GM21619 (cell line): Measurements from ENCODE around the gene CAB39L.
"Not testable (repeated sequence)": the region's sequence is repeated elsewhere in the genome, so short reads cannot be mapped to it uniquely, and the experiment has no call there.

Experiments used
- ATAC-seq: cut with Tn5 transposase; IDR thresholded peaks from one replicate; pipeline ENCODE4 v1.9.1; 2021; ENCODE audit not compliant: unreplicated experiment

Gene CAB39L

DNA sequence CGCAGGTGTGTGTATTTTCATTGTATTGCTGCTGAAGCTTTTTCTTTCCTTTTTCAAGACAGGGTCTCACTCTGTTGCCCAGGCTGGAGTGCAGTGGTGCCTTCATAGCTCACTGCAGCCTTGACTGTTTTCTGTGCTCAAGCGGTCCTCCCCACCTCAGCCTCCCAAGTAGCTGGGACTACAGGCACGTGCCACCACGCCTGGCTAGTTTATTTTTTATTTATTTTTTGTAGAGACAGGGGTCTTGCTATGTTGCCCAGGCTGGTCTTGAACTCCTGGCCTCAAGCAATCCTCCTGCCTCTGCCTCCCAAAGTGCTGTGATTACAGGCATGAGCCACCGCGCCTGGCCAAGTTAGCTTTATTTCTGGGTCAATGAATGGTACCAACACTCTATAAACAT lies 149.1 kb downstream of the CAB39L start:
- not testable (repeated sequence) for ATAC-seq

DNA sequence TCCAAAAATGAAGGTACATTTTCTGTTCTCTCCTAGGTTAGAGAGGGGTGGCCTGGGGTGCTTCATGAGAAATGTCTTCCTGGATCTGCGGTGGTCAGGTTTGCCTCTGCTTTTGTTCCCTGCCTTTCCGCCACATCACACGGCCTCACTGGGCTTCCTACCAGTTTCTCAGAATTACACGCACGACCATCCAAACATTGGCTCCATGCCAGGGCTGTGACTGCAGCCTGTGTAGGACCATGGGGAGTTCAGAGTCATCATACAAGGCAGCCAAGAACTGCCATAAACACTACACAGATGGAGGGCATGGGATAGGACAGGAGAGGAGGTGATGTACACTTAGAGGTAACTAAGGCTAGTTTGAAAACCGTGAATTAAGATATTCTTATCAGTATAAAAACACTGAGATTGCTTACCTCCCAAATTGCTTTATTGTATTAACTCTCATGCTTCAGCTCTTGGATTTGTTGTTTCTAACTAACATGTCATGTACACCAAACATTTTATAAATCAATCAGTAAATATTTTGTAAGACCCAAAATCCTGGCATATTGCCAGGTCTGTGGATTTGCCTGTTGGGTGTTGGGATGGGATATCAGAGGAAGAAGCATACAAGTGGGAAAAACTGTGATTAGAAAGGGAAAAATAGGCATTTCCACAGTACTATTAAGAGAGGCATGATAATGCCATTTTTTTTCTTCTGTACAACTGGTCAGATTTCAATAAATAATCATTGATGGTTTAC lies 150.9 kb downstream of the CAB39L start:
- no peak for ATAC-seq

DNA sequence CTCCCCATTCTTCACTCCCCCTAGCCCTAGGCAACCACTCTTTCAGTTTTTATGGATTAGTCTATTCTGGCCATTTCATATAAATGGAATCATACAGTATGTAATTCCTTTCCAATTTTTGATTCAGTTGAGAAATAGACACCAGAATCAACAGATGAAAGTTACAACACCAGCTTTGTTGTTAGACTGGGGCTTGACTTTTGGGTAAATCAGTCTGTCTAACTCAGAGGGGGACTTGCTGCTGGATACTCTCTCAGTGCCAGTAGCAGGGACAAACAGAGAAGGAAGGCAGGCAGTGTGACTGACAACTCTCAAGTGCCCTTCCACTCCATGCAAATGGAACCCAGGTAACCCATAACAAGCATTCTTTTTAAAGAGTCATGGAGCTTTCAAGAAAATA lies 155.4 kb downstream of the CAB39L start:
- ATAC-seq = no peak

DNA sequence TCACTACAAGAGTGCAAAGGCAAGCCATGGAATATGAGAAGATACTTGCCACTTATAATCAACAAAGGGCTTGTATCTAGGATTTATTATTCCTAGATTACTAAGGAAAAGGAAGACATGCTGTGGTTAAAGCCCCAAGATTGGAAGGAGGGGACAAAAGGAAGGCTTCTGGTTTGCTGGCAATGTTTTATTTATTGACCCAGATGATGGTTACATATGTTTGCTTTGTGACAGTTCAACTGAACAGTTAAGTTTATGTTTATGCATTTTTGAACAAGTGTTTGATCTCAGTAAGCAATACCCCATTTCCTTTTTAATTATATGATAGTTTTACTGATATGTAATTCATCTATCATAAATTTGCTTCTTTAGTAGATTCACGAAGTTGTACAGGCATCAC lies 155.9 kb downstream of the CAB39L start:
- no peak for ATAC-seq

DNA sequence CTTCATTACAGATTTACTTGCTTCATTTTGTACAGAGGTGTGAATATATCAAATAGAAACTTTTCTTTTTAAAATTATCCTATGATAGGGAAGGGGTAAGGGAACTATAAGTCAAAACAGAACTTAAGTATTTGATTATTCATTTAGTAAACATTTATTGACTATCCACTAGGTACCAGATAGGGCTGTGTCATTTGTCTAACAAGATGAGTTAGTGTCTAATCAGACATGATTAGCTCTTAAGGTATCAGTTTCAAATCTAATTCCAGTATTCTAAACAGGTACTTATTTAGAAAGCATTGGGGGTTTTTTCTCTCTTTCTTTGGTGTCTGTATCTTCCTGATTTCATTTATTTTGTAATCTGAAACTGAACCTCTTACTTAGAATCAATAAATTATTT lies 164.0 kb downstream of the CAB39L start:
- ATAC-seq = no peak

DNA sequence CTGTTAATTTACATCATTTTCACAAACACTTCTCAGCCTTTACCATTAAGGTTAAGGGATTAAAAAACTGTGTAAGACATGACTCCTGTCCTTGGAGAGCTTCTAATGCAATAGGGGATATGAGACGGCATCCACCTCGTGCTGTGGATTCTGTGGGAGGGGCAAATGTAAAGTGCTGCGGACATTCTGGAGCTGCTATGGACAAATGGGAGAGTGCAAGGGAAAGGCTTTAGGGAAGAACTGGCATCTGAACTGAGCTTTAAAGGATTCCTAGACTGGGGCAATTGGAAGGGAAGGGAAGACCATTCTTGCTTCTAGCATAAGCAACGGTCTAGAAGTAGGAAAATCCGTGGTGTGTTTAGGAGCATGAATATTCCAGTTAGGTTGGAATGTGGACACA lies 164.8 kb downstream of the CAB39L start:
- ATAC-seq = no peak

DNA sequence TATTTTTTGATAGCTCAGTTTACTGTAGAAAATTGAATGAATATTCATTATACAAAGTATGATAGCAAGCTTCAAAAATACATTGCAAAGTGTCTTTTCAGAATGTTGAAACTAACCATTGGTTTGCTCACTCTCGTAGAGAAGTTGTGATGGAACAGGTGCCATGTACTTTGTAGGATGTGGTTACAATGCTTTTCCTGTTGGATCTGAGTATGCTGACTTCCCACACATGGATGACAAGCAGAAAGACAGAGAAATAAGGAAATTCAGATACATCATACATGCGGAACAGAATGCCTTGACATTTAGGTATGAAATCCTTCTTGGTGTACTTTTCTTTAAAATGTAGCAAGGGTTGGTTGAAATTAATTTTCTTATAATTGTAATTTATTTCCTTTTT lies 165.7 kb downstream of the CAB39L start:
- ATAC-seq = no peak

DNA sequence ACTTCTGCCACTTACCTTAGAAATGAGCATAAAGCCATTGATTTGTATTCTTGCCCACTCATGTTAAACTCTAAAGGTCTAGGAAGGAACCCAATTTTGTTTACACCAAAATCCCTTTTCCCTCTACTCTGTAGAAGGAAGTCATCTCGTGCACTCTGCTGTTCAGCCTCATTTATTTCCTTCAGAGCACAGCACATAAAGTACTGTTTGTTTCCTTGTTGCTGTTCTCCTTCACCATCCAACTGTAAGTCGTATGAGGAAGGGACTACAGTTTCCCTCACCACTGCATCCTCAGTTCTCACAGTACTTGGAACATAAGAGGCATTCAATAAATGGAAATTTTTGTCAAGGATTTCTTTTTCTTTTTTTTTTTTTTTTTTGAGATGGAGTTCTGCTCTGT lies 171.6 kb downstream of the CAB39L start:
- ATAC-seq = no peak

DNA sequence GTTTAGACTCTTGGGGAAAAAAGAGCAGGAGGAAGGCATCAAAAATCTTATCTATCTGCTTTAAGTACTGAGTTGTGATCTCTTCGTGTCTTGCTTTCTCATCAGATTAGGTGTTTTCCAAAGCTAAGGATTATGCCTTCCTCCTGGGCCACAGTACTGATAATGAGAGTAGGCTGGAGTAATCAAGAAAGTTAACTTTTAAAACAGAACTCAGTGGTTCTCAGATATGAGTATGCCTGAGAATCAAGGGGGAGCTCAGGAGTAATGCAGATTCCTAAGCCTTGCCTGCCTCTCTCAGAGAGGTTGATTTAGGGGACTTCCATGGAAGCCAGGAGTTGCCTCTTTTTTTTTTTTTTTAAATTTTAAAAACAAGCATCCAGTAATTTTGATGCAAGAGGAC lies 172.6 kb downstream of the CAB39L start:
- no peak for ATAC-seq

DNA sequence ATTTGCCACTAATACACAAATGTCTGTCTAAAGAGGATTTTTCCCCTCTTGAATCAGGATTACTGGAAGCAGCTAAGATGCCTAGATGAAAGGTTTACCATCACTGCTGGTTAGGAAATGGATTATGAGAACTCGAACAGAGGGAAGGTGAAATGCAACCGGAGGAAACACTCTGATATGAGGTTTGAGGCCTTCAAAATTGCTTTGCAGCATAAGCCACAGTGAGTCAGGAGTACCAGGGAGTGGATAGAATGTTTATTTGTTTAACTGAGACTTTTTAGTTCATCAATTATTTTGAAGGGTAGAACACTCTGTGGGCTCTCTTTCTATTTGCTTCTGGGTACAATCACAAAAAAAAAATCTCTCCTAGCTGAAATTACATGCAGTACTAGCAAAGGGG lies 178.0 kb downstream of the CAB39L start:
- ATAC-seq = no peak

DNA sequence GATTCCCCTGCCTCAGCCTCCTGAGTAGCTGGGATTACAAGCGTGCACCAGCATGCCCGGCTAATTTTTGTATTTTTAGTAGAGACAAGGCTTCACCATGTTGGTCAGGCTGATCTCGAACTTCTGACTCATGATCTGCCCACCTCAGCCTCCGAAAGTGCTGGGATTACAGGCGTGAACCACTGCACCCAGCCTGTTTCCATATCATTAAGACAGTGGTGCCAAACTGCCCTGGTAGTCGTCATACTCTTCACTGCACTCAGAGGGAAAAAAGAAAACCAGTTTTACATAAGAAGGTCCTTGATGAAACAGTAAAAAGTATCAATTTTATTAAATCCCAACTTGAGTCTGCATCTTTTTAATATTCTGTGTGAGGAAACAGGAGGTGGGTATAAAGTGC lies 181.2 kb downstream of the CAB39L start:
- ATAC-seq = no peak

DNA sequence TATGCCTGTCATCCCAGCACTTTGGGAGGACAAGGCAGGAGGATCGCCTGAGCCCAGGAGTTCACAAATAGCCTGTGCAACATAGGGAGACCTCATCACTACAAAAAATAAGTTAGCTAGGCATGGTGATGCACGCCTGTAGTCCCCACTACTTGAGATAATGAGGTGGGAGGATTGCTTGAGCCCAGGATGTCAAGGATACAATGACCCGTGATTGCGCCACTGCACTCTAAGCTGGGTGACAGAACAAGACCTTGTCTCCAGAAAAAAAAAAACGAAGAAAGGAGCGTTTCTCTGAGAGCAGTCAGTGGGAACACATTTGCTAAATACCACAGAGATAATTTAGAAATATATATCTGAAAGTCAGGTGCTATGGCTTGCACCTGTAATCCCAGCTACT lies 184.3 kb downstream of the CAB39L start:
- no peak for ATAC-seq
